Mesenchymal stem cell (in vitro differentiated cells and primary cell): ENCODE results near the gene KCNS1.

ENCODE experiments used
- DNase-seq: peaks from one replicate; pipeline ENCODE4 v3.0.0-alpha.2; 2013
- H2AFZ ChIP-seq: one replicate; pipeline ENCODE4 v1.6.1; 2013; ENCODE audit warnings: low read depth, mild to moderate bottlenecking, control low read depth, inconsistent platforms, low read length, moderate library complexity
- H2AK5ac ChIP-seq: 2 replicates; pipeline ENCODE4 v1.6.1; 2013; ENCODE audit warnings: low read length, moderate library complexity, mild to moderate bottlenecking, inconsistent platforms; ENCODE audit not compliant: severe bottlenecking
- H2BK120ac ChIP-seq: one replicate; pipeline ENCODE4 v1.6.1; 2013; ENCODE audit warnings: low read depth, mild to moderate bottlenecking, inconsistent platforms, low read length, moderate library complexity
- H2BK12ac ChIP-seq, 2 experiments: one replicate each; pipeline ENCODE4 v1.6.1; 2013; ENCODE audit warnings: inconsistent platforms in 2 of 2, low read length in 2 of 2, mild to moderate bottlenecking in 2 of 2, moderate library complexity in 2 of 2, control low read depth in 1 of 2
- H2BK15ac ChIP-seq: one replicate; pipeline ENCODE4 v1.6.1; 2013; ENCODE audit warnings: mild to moderate bottlenecking, low read depth, inconsistent platforms; ENCODE audit not compliant: poor library complexity, severe bottlenecking
- H2BK5ac ChIP-seq: 2 replicates; pipeline ENCODE4 v1.6.1; 2013; ENCODE audit warnings: low read depth, mild to moderate bottlenecking, low read length, control low read depth, inconsistent platforms; ENCODE audit not compliant: poor library complexity, severe bottlenecking
- H3K14ac ChIP-seq, 2 experiments: one replicate each; pipeline ENCODE4 v1.6.1; 2013; ENCODE audit warnings: inconsistent platforms in 2 of 2, low read length in 2 of 2, control low read depth in 1 of 2, mild to moderate bottlenecking in 1 of 2, moderate library complexity in 1 of 2
- H3K18ac ChIP-seq, 2 experiments: one replicate each; pipeline ENCODE4 v1.6.1; 2013; ENCODE audit warnings: inconsistent platforms in 2 of 2, low read length in 2 of 2, control low read depth in 1 of 2, low read depth in 1 of 2, mild to moderate bottlenecking in 1 of 2
- H3K23ac ChIP-seq, 2 experiments: one replicate each; pipeline ENCODE4 v1.6.1; 2013; ENCODE audit warnings: inconsistent platforms in 2 of 2, low read length in 2 of 2, mild to moderate bottlenecking in 2 of 2, moderate library complexity in 2 of 2, control low read depth in 1 of 2
- H3K27ac ChIP-seq: 2 replicates; pipeline ENCODE4 v1.5.1; 2013; ENCODE audit warnings: mild to moderate bottlenecking, moderate library complexity, low read length, control low read depth, inconsistent platforms; ENCODE audit not compliant: poor library complexity, severe bottlenecking
- H3K27me3 ChIP-seq, 2 experiments: 2 replicates each; pipeline versions ENCODE4 v1.6.1 to v1.7.0; 2013; ENCODE audit warnings: low read length in 2 of 2, mild to moderate bottlenecking in 2 of 2, moderate library complexity in 2 of 2, control low read depth in 1 of 2, inconsistent platforms in 1 of 2; ENCODE audit not compliant: control insufficient read depth in 1 of 2, insufficient read depth in 1 of 2
- H3K36me3 ChIP-seq, 2 experiments: 2 replicates each; pipeline versions ENCODE4 v1.6.1 to v1.7.0; 2013; ENCODE audit warnings: low read length in 2 of 2, control low read depth in 1 of 2, inconsistent platforms in 1 of 2, low read depth in 1 of 2, mild to moderate bottlenecking in 1 of 2; ENCODE audit not compliant: insufficient read depth in 2 of 2, control insufficient read depth in 1 of 2
- H3K4ac ChIP-seq, 2 experiments: one replicate each; pipeline ENCODE4 v1.6.1; 2013; ENCODE audit warnings: inconsistent platforms in 2 of 2, low read length in 2 of 2, mild to moderate bottlenecking in 2 of 2, moderate library complexity in 2 of 2, control low read depth in 1 of 2, low read depth in 1 of 2
- H3K4me1 ChIP-seq: 2 replicates; pipeline ENCODE4 v1.6.1; 2013; ENCODE audit warnings: low read depth, low read length, control low read depth; ENCODE audit not compliant: control insufficient read depth, insufficient read depth
- H3K4me2 ChIP-seq: 2 replicates; pipeline ENCODE4 v1.6.1; 2013; ENCODE audit warnings: low read length, mild to moderate bottlenecking, inconsistent platforms; ENCODE audit not compliant: poor library complexity, severe bottlenecking
- H3K4me3 ChIP-seq, 2 experiments: 2 replicates each; pipeline versions ENCODE4 v1.5.1 to v1.7.0; 2013; ENCODE audit warnings: low read length in 2 of 2, mild to moderate bottlenecking in 2 of 2, control low read depth in 1 of 2, low read depth in 1 of 2; ENCODE audit not compliant: insufficient read depth in 1 of 2
- H3K79me1 ChIP-seq: replicated peaks from 2 replicates; pipeline ENCODE4 v1.6.1; 2013; ENCODE audit warnings: mild to moderate bottlenecking, control low read depth, low read length, inconsistent platforms; ENCODE audit not compliant: poor library complexity, severe bottlenecking
- H3K9ac ChIP-seq: 2 replicates; pipeline ENCODE4 v1.7.0; 2013; ENCODE audit warnings: mild to moderate bottlenecking, low read length, moderate library complexity
- H3K9me3 ChIP-seq: 2 replicates; pipeline ENCODE4 v1.7.0; 2013; ENCODE audit warnings: mild to moderate bottlenecking, low read length; ENCODE audit not compliant: control insufficient read depth
- H4K8ac ChIP-seq: one replicate; pipeline ENCODE4 v1.6.1; 2013; ENCODE audit warnings: inconsistent platforms, mild to moderate bottlenecking, low read length, moderate library complexity
- H4K91ac ChIP-seq: one replicate; pipeline ENCODE4 v1.6.1; 2013; ENCODE audit warnings: mild to moderate bottlenecking, low read length, inconsistent platforms
- WGBS: methylation state at CpG from one replicate; pipeline ENCODE4 v1.1.7; 2013; ENCODE audit warnings: mixed read lengths; 5-methylcytosine and 5-hydroxymethylcytosine counted together

Gene KCNS1

GRCh38 chr20:45121388-45121787, 20.5 kb upstream of the KCNS1 start:
- 80% methylated on average over 1 of the region's 2 CpGs for WGBS
- no peak for DNase-seq
- no peak overlapping the region for H2BK120ac ChIP-seq
- H3K4ac ChIP-seq = no peak overlapping the region
- no peak overlapping the region for H3K9ac ChIP-seq
- H3K36me3 ChIP-seq = no peaks in the 10 kb centered on the region
- H3K4me1 ChIP-seq = no peaks in the 10 kb centered on the region
- no peak overlapping the region for H2AFZ ChIP-seq
- no peak overlapping the region for H2BK12ac ChIP-seq
- H2BK5ac ChIP-seq = no peak overlapping the region
- H3K18ac ChIP-seq = no peak overlapping the region
- no peak overlapping the region for H3K4me2 ChIP-seq
- H3K4me3 ChIP-seq = no peak overlapping the region
- H4K8ac ChIP-seq = no peak overlapping the region
- H3K27me3 ChIP-seq = peaks cover 29 to 49% of the 10 kb centered on the region in 2 experiments
- H2AK5ac ChIP-seq = no peak overlapping the region
- H2BK15ac ChIP-seq = no peak overlapping the region
- H3K27ac ChIP-seq = no peak overlapping the region
- H3K23ac ChIP-seq = no peak overlapping the region
- no peak overlapping the region for H3K14ac ChIP-seq
- H4K91ac ChIP-seq = no peak overlapping the region
- no peaks in the 10 kb centered on the region for H3K79me1 ChIP-seq
- no peaks in the 10 kb centered on the region for H3K9me3 ChIP-seq

GRCh38 chr20:45119556-45120266, 18.8 kb upstream of the KCNS1 start:
- Histone ChIP-seq H2AK5ac (no peak overlapping the region), H3K79me1 (no peaks in the 10 kb centered on the region), H3K9ac (no peak overlapping the region), H2AFZ (no peak overlapping the region), H3K27ac (no peak overlapping the region), H3K18ac (no peak overlapping the region), H4K91ac (no peak overlapping the region), H4K8ac (no peak overlapping the region), H3K14ac (no peak overlapping the region), H3K23ac (no peak overlapping the region), H3K36me3 (no peaks in the 10 kb centered on the region), H3K4me1 (no peaks in the 10 kb centered on the region), H3K4me3 (no peak overlapping the region), H2BK15ac (no peak overlapping the region), H3K9me3 (no peaks in the 10 kb centered on the region), H3K4ac (no peak overlapping the region), H2BK12ac (no peak overlapping the region), H2BK120ac (no peak overlapping the region), H3K4me2 (no peak overlapping the region), H2BK5ac (no peak overlapping the region), H3K27me3 (peaks cover 35 to 46% of the 10 kb centered on the region in 2 experiments)
- WGBS = 86% methylated on average over 2 of the region's 2 CpGs
- DNase-seq = no peak

GRCh38 chr20:45118028-45118427, 17.1 kb upstream of the KCNS1 start:
- H3K27ac ChIP-seq = no peak overlapping the region
- no peaks in the 10 kb centered on the region for H3K36me3 ChIP-seq
- H2BK5ac ChIP-seq = no peak overlapping the region

GRCh38 chr20:45117581-45117980, 16.7 kb upstream of the KCNS1 start:
- no peak overlapping the region for H3K4me3 ChIP-seq
- H2AFZ ChIP-seq = no peak overlapping the region
- H3K14ac ChIP-seq = no peak overlapping the region
- no peaks in the 10 kb centered on the region for H3K79me1 ChIP-seq
- no peak overlapping the region for H2BK15ac ChIP-seq
- H3K23ac ChIP-seq = no peak overlapping the region
- H3K27ac ChIP-seq = no peak overlapping the region
- WGBS = 68% methylated on average over 3 of the region's 4 CpGs
- H3K9me3 ChIP-seq = no peaks in the 10 kb centered on the region
- H2BK120ac ChIP-seq = no peak overlapping the region
- H2AK5ac ChIP-seq = no peak overlapping the region
- DNase-seq = no peak
- H3K9ac ChIP-seq = no peak overlapping the region
- no peak overlapping the region for H2BK12ac ChIP-seq
- H3K27me3 ChIP-seq = peaks cover 34 to 48% of the 10 kb centered on the region in 2 experiments
- no peak overlapping the region for H3K18ac ChIP-seq
- no peak overlapping the region for H4K8ac ChIP-seq
- H3K4me1 ChIP-seq = no peaks in the 10 kb centered on the region
- no peaks in the 10 kb centered on the region for H3K36me3 ChIP-seq
- no peak overlapping the region for H3K4ac ChIP-seq
- H3K4me2 ChIP-seq = no peak overlapping the region
- no peak overlapping the region for H4K91ac ChIP-seq
- H2BK5ac ChIP-seq = no peak overlapping the region

More at GRCh38 chr20:45118028-45118427, 17.1 kb upstream of the KCNS1 start:
- no peak overlapping the region for H3K23ac ChIP-seq
- H2AFZ ChIP-seq = no peak overlapping the region
- H2BK120ac ChIP-seq = no peak overlapping the region
- no peaks in the 10 kb centered on the region for H3K9me3 ChIP-seq
- H3K4me3 ChIP-seq = no peak overlapping the region
- H3K18ac ChIP-seq = no peak overlapping the region
- no peaks in the 10 kb centered on the region for H3K79me1 ChIP-seq
- H2AK5ac ChIP-seq = no peak overlapping the region
- no CpG with 5 or more reads among the region's 2 CpGs for WGBS
- no peak overlapping the region for H4K8ac ChIP-seq
- H3K27me3 ChIP-seq = peaks cover 35 to 47% of the 10 kb centered on the region in 2 experiments
- H2BK12ac ChIP-seq = no peak overlapping the region
- H3K9ac ChIP-seq = no peak overlapping the region
- no peak overlapping the region for H4K91ac ChIP-seq
- H3K4me2 ChIP-seq = no peak overlapping the region
- no peak overlapping the region for H3K4ac ChIP-seq
- DNase-seq = no peak
- no peaks in the 10 kb centered on the region for H3K4me1 ChIP-seq
- H2BK15ac ChIP-seq = no peak overlapping the region
- H3K14ac ChIP-seq = no peak overlapping the region
